Hepatocyte (in vitro differentiated cells): ENCODE results near the gene DPP3. TPM values are rescaled to one million over a fixed set of nuclear protein-coding genes. Genes with fewer than 3 reads are reported as not detected.

ENCODE experiments used
- DNase-seq: peaks from one replicate; pipeline ENCODE4 v3.0.0-alpha.2; 2016; ENCODE audit warnings: low spot score
- H2AFZ ChIP-seq: fragments of 200-600 bp; sonication (generic); 2 replicates; pipeline ENCODE4 v1.6.0; 2016; ENCODE audit warnings: antibody characterized with exemption, mild to moderate bottlenecking
- H3K27ac ChIP-seq: fragments of 200-600 bp; sonication (generic); 2 replicates; pipeline ENCODE4 v1.5.1; 2016; ENCODE audit warnings: mild to moderate bottlenecking
- H3K27me3 ChIP-seq: fragments of 200-600 bp; sonication (generic); 2 replicates; pipeline ENCODE4 v1.6.1; 2016
- H3K36me3 ChIP-seq: fragments of 200-600 bp; sonication (generic); replicated peaks from 2 replicates; pipeline ENCODE4 v1.5.1; 2016; ENCODE audit warnings: low read depth; ENCODE audit not compliant: insufficient read depth
- H3K4me1 ChIP-seq: fragments of 200-600 bp; sonication (generic); 2 replicates; pipeline ENCODE4 v1.5.1; 2016; ENCODE audit warnings: mild to moderate bottlenecking, moderate library complexity; ENCODE audit not compliant: insufficient read depth
- H3K4me2 ChIP-seq: fragments of 200-600 bp; sonication (generic); 2 replicates; pipeline ENCODE4 v1.6.0; 2016
- H3K4me3 ChIP-seq: fragments of 200-600 bp; sonication (generic); 2 replicates; pipeline ENCODE4 v1.5.1; 2016; ENCODE audit warnings: mild to moderate bottlenecking
- H3K79me2 ChIP-seq: fragments of 200-600 bp; sonication (generic); 2 replicates; pipeline ENCODE4 v1.6.0; 2017; ENCODE audit warnings: mild to moderate bottlenecking
- H3K9me2 ChIP-seq: fragments of 200-600 bp; sonication (generic); replicated peaks from 2 replicates; pipeline ENCODE4 v1.6.0; 2017; ENCODE audit warnings: mild to moderate bottlenecking; ENCODE audit not compliant: insufficient read depth
- H3K9me3 ChIP-seq: fragments of 200-600 bp; sonication (generic); 2 replicates; pipeline ENCODE4 v1.5.1; 2016; ENCODE audit warnings: low read depth, mild to moderate bottlenecking
- H4K20me1 ChIP-seq: fragments of 200-600 bp; sonication (generic); 2 replicates; pipeline ENCODE4 v1.6.0; 2016; ENCODE audit warnings: mild to moderate bottlenecking; ENCODE audit not compliant: insufficient read depth, poor library complexity, severe bottlenecking
- CTCF ChIP-seq: fragments of 200-600 bp; sonication (generic); IDR thresholded peaks from 2 replicates; pipeline ENCODE4 v1.5.1; 2016; ENCODE audit warnings: antibody characterized with exemption, mild to moderate bottlenecking; ENCODE audit not compliant: poor library complexity
- EZH2 ChIP-seq: fragments of 200-600 bp; sonication (generic); IDR thresholded peaks from 2 replicates; pipeline ENCODE4 v1.6.1; 2016; ENCODE audit warnings: antibody characterized with exemption, mild to moderate bottlenecking, borderline replicate concordance
- EZH2phosphoT487 ChIP-seq: fragments of 200-600 bp; sonication (generic); IDR thresholded peaks from one replicate; pipeline ENCODE4 v1.6.1; 2018; ENCODE audit warnings: antibody characterized with exemption, mild to moderate bottlenecking, low read depth, moderate library complexity; ENCODE audit not compliant: unreplicated experiment, severe bottlenecking
- WGBS: methylation state at CpG from one replicate; pipeline ENCODE4 v1.1.6; 2016; ENCODE audit warnings: low lambda C conversion rate; ENCODE audit errors: missing lambda C conversion rate; 5-methylcytosine and 5-hydroxymethylcytosine counted together
- polyA plus RNA-seq: library from polyadenylated mRNA; unstranded; fragments of >200 nt; fragmentation: Nextera tagmentation; extraction: Ambion mirVana; gene quantifications from 2 replicates; pipeline ENCODE4 v1.2.1, GENCODE V29; 2016
- total RNA-seq: library from RNA; depleted of rRNA; stranded (reverse); fragments of >200 nt; gene quantifications from 2 replicates; pipeline ENCODE4 v1.2.3, GENCODE V29; 2014

DPP3 gene
- total and polyA plus RNA-seq, 2 experiments from 2014 or later, result 56.0 to 57.3 TPM

DNA sequence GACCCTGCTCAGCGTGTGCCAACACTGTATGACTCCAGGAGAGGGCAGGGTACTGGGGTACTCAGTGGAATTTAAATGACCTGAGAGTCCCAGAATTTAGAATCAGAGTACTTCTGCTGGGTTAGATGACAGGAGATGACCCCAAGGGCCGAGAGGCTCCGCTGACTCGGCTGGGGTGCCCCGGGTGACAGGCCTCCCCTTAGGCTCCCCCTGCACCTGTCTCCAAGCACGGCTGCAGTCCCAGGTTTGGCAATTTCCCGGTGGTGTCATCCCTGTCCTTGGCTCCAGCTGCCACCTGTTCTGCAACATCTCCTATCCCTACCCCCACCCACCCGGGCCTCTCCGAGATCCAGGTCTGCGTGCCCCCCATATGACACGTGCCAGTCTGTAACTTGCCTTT lies 67.8 kb downstream of the DPP3 start:
- Histone ChIP-seq H2AFZ (no peak overlapping the region), H4K20me1 (no peaks in the 10 kb centered on the region), H3K4me1 (peaks cover 17% of the 10 kb centered on the region), H3K36me3 (no peaks in the 10 kb centered on the region), H3K79me2 (peaks cover 3% of the 10 kb centered on the region), H3K4me3 (no peak overlapping the region), H3K4me2 (no peak overlapping the region), H3K9me3 (no peaks in the 10 kb centered on the region), H3K27me3 (no peaks in the 10 kb centered on the region), H3K9me2 (no peaks in the 10 kb centered on the region), H3K27ac (no peak overlapping the region)
- WGBS, result 79% methylated on average over 11 of the region's 11 CpGs
- TF ChIP-seq CTCF, result no peak
- TF ChIP-seq EZH2phosphoT487, result no peak
- TF ChIP-seq EZH2, result no peak
- no peak for DNase-seq

DNA sequence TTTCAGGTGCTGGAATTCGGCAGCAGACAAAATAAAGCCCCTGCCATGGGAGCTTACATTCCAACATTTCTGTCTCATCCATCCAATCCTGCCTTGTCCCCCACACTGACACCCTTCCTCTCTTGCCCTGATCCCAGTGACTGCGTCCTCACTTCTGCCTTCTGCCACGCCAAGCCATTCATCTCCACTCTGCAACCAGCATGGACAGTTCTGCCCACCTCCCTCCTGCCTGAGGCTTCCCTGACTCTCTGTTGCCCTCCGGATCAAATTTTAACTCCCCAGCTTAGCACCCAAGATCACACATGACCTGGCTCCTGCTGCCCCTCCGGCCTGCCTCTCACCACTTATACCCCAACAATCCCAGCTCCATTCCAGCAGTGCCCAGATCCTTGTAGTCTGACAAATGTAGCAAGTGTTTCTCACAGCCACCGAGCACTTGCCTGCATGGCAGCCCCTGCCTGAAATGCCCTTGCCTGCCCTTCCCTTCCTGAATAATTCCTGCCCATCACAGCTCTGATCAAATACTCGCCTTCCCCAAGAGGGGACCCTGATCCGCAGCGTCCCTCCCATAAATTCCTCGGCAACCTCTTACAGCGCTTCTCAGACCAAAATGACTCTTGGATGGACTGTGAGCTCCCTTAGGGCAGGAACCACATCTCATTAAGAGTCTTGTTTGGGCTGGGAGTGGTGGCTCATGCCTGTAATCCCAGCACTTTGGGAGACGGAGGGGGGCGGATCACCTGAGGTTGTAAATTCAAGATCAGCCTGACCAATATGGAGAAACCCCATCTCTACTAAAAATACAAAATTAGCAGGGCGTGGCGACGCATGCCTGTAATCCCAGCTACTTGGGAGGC lies 68.8 kb downstream of the DPP3 start:
- H3K9me3 ChIP-seq, result no peaks in the 10 kb centered on the region
- H3K36me3 ChIP-seq, result no peaks in the 10 kb centered on the region
- no peaks in the 10 kb centered on the region for H4K20me1 ChIP-seq
- H3K4me2 ChIP-seq, result no peak overlapping the region
- H3K9me2 ChIP-seq, result no peaks in the 10 kb centered on the region
- TF ChIP-seq EZH2 (no peak), EZH2phosphoT487 (no peak), CTCF (no peak)
- WGBS, result 59% methylated on average over 16 of the region's 16 CpGs
- no peak for DNase-seq
- no peak overlapping the region for H3K27ac ChIP-seq
- peaks cover 3% of the 10 kb centered on the region for H3K79me2 ChIP-seq
- peaks cover 17% of the 10 kb centered on the region for H3K4me1 ChIP-seq
- H2AFZ ChIP-seq, result no peak overlapping the region
- no peaks in the 10 kb centered on the region for H3K27me3 ChIP-seq
- no peak overlapping the region for H3K4me3 ChIP-seq

- no peak for TF ChIP-seq EZH2phosphoT487
- TF ChIP-seq EZH2, result no peak
- TF ChIP-seq CTCF, result no peak
- H3K79me2 ChIP-seq, result peaks cover under 1% of the 10 kb centered on the region
- H3K4me3 ChIP-seq, result no peak overlapping the region
- no peaks in the 10 kb centered on the region for H4K20me1 ChIP-seq
- DNase-seq, result no peak
- H3K27ac ChIP-seq, result no peak overlapping the region
- no peaks in the 10 kb centered on the region for H3K36me3 ChIP-seq
- no peaks in the 10 kb centered on the region for H3K9me2 ChIP-seq
- WGBS, result 86% methylated on average over 3 of the region's 3 CpGs
- H3K4me2 ChIP-seq, result no peak overlapping the region
- no peak overlapping the region for H2AFZ ChIP-seq
- H3K9me3 ChIP-seq, result no peaks in the 10 kb centered on the region
- H3K27me3 ChIP-seq, result no peaks in the 10 kb centered on the region
- H3K4me1 ChIP-seq, result peaks cover 17% of the 10 kb centered on the region
These were observed 69.5 kb downstream of the DPP3 start for GRCh38 chr11:66549696-66550095.
